Epithelial cell of proximal tubule (primary cell): ENCODE measurements around the gene SRD5A1. TPM values are rescaled to one million over a fixed set of nuclear protein-coding genes. Genes with fewer than 3 reads are reported as not detected.
"Not testable (repeated sequence)": the region's sequence is repeated elsewhere in the genome, so short reads cannot be mapped to it uniquely, and the experiment has no call there.

Experiments used
- DNase-seq: peaks from one replicate; pipeline ENCODE4 v3.0.0-alpha.2; 2011; ENCODE audit warnings: low read depth
- H3K4me3 ChIP-seq: 2 replicates; pipeline ENCODE4 v1.5.1; 2011; ENCODE audit warnings: low read depth, mild to moderate bottlenecking, low read length
- CTCF ChIP-seq: conservative IDR thresholded peaks from 2 replicates; pipeline ENCODE4 v1.5.1; 2012; ENCODE audit warnings: low read depth, mild to moderate bottlenecking, low read length
- total RNA-seq: library from RNA; depleted of rRNA; stranded (reverse); fragments of >200 nt; gene quantifications from 2 replicates; pipeline ENCODE4 v1.2.3, GENCODE V29; 2015

Gene SRD5A1
- total RNA-seq, 1 donor from 2014 or later, result 21.4 TPM

GRCh38 chr5:6637022-6637421 is 3.8 kb downstream of the SRD5A1 start:
- no peak overlapping the region for H3K4me3 ChIP-seq
- no peak for TF ChIP-seq CTCF
- no peak for DNase-seq

GRCh38 chr5:6637590-6637989 is 4.3 kb downstream of the SRD5A1 start:
- no peak for TF ChIP-seq CTCF
- H3K4me3 ChIP-seq, result no peak overlapping the region
- no peak for DNase-seq

- no peak for TF ChIP-seq CTCF
- H3K4me3 ChIP-seq, result no peak overlapping the region
- no peak for DNase-seq
Observed at GRCh38 chr5:6638236-6638635, 5.0 kb downstream of the SRD5A1 start.

GRCh38 chr5:6642655-6643054 is 9.4 kb downstream of the SRD5A1 start:
- no peak overlapping the region for H3K4me3 ChIP-seq
- TF ChIP-seq CTCF, result no peak

GRCh38 chr5:6644794-6645241 is 11.6 kb downstream of the SRD5A1 start:
- no peak overlapping the region for H3K4me3 ChIP-seq
- no peak for TF ChIP-seq CTCF
- DNase-seq, result no peak

More at GRCh38 chr5:6642655-6643054, 9.4 kb downstream of the SRD5A1 start:
- DNase-seq, result no peak

- H3K4me3 ChIP-seq, DNase-seq: not testable (repeated sequence)
Observed at GRCh38 chr5:6645571-6646362, 12.5 kb downstream of the SRD5A1 start.

- DNase-seq, result no peak
- H3K4me3 ChIP-seq, result no peak overlapping the region
- TF ChIP-seq CTCF, result no peak
Observed at GRCh38 chr5:6649186-6649585, 15.9 kb downstream of the SRD5A1 start.
